Caco-2 (cell line): ENCODE data around the gene TOP3B. TPM values are rescaled to one million over a fixed set of nuclear protein-coding genes. Genes with fewer than 3 reads are reported as not detected.

Source experiments
- BruUV-seq: library from RNA; stranded (reverse); fragments of 400-500 nt; replicated peaks from 2 replicates; lab custom pipeline; 2021; lab: Mats Ljungman, UMichigan
- CTCF ChIA-PET: fragments of 300-600 bp; sonication (Branson Sonifier 250); formaldehyde crosslinking; loops from one replicate; lab custom pipeline; 2022; ENCODE audit warnings: antibody characterized with exemption; lab: Charles Lee
- POLR2A ChIA-PET: fragments of 300-600 bp; sonication (Branson Sonifier 250); formaldehyde crosslinking; loops from one replicate; lab custom pipeline; 2022; ENCODE audit warnings: antibody characterized with exemption; lab: Charles Lee
- DNase-seq, 2 experiments: peaks; one replicate each; pipeline versions ENCODE4 v3.0.0 to v3.0.0-alpha.2; 2020 to 2022
- H3K27me3 ChIP-seq: replicated peaks from 2 replicates; pipeline ENCODE4 v1.6.0; 2011; ENCODE audit warnings: low read length; ENCODE audit not compliant: control insufficient read depth, insufficient read depth
- H3K36me3 ChIP-seq: 2 replicates; pipeline ENCODE4 v1.5.1; 2011; ENCODE audit warnings: low read length; ENCODE audit not compliant: control insufficient read depth, insufficient read depth
- H3K4me1 ChIP-seq: fragments of 250-450 bp; sonication (Bioruptor Pico); 2 replicates; pipeline ENCODE4 v1.5.1; 2020; ENCODE audit warnings: mild to moderate bottlenecking
- H3K4me3 ChIP-seq: 2 replicates; pipeline ENCODE4 v1.5.1; 2011; ENCODE audit warnings: low read depth, mild to moderate bottlenecking, control low read depth, low read length
- H3K9me3 ChIP-seq: fragments of 250-450 bp; sonication (Bioruptor Pico); 2 replicates; pipeline ENCODE4 v1.5.1; 2020; ENCODE audit warnings: mild to moderate bottlenecking, moderate library complexity
- H3K27ac Mint-ChIP-seq: one replicate; pipeline ENCODE4 v1.8.0; 2022; ENCODE audit warnings: mixed read lengths; ENCODE audit not compliant: unreplicated experiment
- H3K27me3 Mint-ChIP-seq: one replicate; pipeline ENCODE4 v1.8.0; 2022; ENCODE audit warnings: mixed read lengths; ENCODE audit not compliant: insufficient read depth, unreplicated experiment
- H3K36me3 Mint-ChIP-seq: one replicate; pipeline ENCODE4 v1.8.0; 2022; ENCODE audit warnings: mild to moderate bottlenecking, mixed read lengths; ENCODE audit not compliant: insufficient read depth, unreplicated experiment
- H3K4me1 Mint-ChIP-seq: one replicate; pipeline ENCODE4 v1.8.0; 2022; ENCODE audit warnings: low read depth, mixed read lengths; ENCODE audit not compliant: unreplicated experiment
- H3K4me3 Mint-ChIP-seq: one replicate; pipeline ENCODE4 v1.8.0; 2022; ENCODE audit warnings: mild to moderate bottlenecking, moderate library complexity, mixed read lengths; ENCODE audit not compliant: unreplicated experiment
- H3K9me3 Mint-ChIP-seq: one replicate; pipeline ENCODE4 v1.8.0; 2022; ENCODE audit warnings: mixed read lengths; ENCODE audit not compliant: unreplicated experiment
- CTCF ChIP-seq, 2 experiments: fragments of 200-600 bp in 1 of 2; IDR thresholded peaks; 1 replicate in 1 of 2; 2 replicates in 1 of 2; pipeline versions ENCODE4 v1.5.1 to v1.8.0; 2011 to 2022; ENCODE audit warnings: antibody characterized with exemption in 1 of 2, control low read depth in 1 of 2, inconsistent platforms in 1 of 2, low read depth in 1 of 2, low read length in 1 of 2, mild to moderate bottlenecking in 1 of 2, moderate library complexity in 1 of 2; ENCODE audit not compliant: insufficient read depth in 1 of 2, severe bottlenecking in 1 of 2, unreplicated experiment in 1 of 2
- intact Hi-C: fragments of 100-400 bp; cut with micrococcal nuclease; formaldehyde crosslinking; loops from one replicate; pipeline ENCODE4 v1.10.0; 2022; ENCODE audit not compliant: unreplicated experiment
- total RNA-seq: library from RNA; stranded (reverse); gene quantifications from 2 replicates; pipeline ENCODE4 v1.2.3, GENCODE V29; 2022

The TOP3B gene
- total RNA-seq, 1 experiment from 2014 or later: 63.7 TPM

- peak overlapping the region; percentile 39 for H3K27ac Mint-ChIP-seq
- ChIA-PET POLR2A (no interaction called here), CTCF (interaction anchor here (0.7 to 2.4 kb wide), 6 partner anchors 13 to 239 kb away, joined by 3 to 18 read pairs (median 6); partner anchors contain the start of gene TOP3B)
- Histone ChIP-seq H3K27me3 (no peaks in the 10 kb centered on the region), H3K9me3 (no peaks in the 10 kb centered on the region), H3K4me1 (peaks cover 10% of the 10 kb centered on the region; the same call in 1 of the 2 replicates), H3K4me3 (peak overlapping the region; percentile 97), H3K36me3 (no peaks in the 10 kb centered on the region)
- no peaks in the 10 kb centered on the region for H3K9me3 Mint-ChIP-seq
- intact Hi-C loops: loop anchor here (2.0 kb wide), 2 partner anchors 13 to 239 kb away; no protein-coding TSS in a partner anchor
- no peak for TF ChIP-seq CTCF (IDR thresholded peaks at IDR 0.05; ENCODE audit: insufficient read depth in 1 of 2, low read depth in 1 of 2, low read length in 1 of 2, severe bottlenecking in 1 of 2, unreplicated experiment in 1 of 2)
- no peaks in the 10 kb centered on the region for H3K27me3 Mint-ChIP-seq
- no TSS peak for BruUV-seq
- H3K4me3 Mint-ChIP-seq: peak overlapping the region; percentile 79
- H3K36me3 Mint-ChIP-seq: peaks cover 6% of the 10 kb centered on the region
- H3K4me1 Mint-ChIP-seq: peaks cover 7% of the 10 kb centered on the region
- peak; percentile 64 to 70 for DNase-seq
Observed at GRCh38 chr22:21951931-21952465, 30.6 kb downstream of the TOP3B start.

- intact Hi-C loops: no loop called here
- Mint-ChIP-seq H3K4me1 (peaks cover 7% of the 10 kb centered on the region), H3K4me3 (peak overlapping the region; percentile 79), H3K9me3 (no peaks in the 10 kb centered on the region), H3K27ac (no peak overlapping the region), H3K36me3 (peaks cover 6% of the 10 kb centered on the region), H3K27me3 (no peaks in the 10 kb centered on the region)
- no peak for TF ChIP-seq CTCF (IDR thresholded peaks at IDR 0.05; ENCODE audit: insufficient read depth in 1 of 2, low read depth in 1 of 2, low read length in 1 of 2, severe bottlenecking in 1 of 2, unreplicated experiment in 1 of 2)
- no TSS peak for BruUV-seq
- DNase-seq: no peak
- no peak overlapping the region for H3K4me3 ChIP-seq
- H3K36me3 ChIP-seq: no peaks in the 10 kb centered on the region
- POLR2A ChIA-PET: no interaction called here
- no peaks in the 10 kb centered on the region for H3K27me3 ChIP-seq
- peaks cover 10% of the 10 kb centered on the region; the same call in 1 of the 2 replicates for H3K4me1 ChIP-seq
- CTCF ChIA-PET: no interaction called here
- no peaks in the 10 kb centered on the region for H3K9me3 ChIP-seq
Observed at GRCh38 chr22:21951062-21951461, 31.5 kb downstream of the TOP3B start.

GRCh38 chr22:21949948-21950347 lies 32.6 kb downstream of the TOP3B start:
- no peak overlapping the region for H3K27ac Mint-ChIP-seq
- no peaks in the 10 kb centered on the region for H3K27me3 Mint-ChIP-seq
- ChIA-PET CTCF (interaction anchor here (3.9 kb wide), 1 partner anchor 12 kb away, joined by 19 read pairs; no protein-coding TSS in a partner anchor), POLR2A (no interaction called here)
- Histone ChIP-seq H3K4me3 (no peak overlapping the region), H3K36me3 (no peaks in the 10 kb centered on the region), H3K9me3 (no peaks in the 10 kb centered on the region), H3K27me3 (no peaks in the 10 kb centered on the region), H3K4me1 (peaks cover 10% of the 10 kb centered on the region; the same call in 1 of the 2 replicates)
- peaks cover 7% of the 10 kb centered on the region for H3K4me1 Mint-ChIP-seq
- no TSS peak for BruUV-seq
- peaks cover 6% of the 10 kb centered on the region for H3K36me3 Mint-ChIP-seq
- H3K9me3 Mint-ChIP-seq: no peaks in the 10 kb centered on the region
- intact Hi-C loops: no loop called here
- H3K4me3 Mint-ChIP-seq: no peak overlapping the region
- no peak for DNase-seq
- no peak for TF ChIP-seq CTCF (IDR thresholded peaks at IDR 0.05; ENCODE audit: insufficient read depth in 1 of 2, low read depth in 1 of 2, low read length in 1 of 2, severe bottlenecking in 1 of 2, unreplicated experiment in 1 of 2)
